SK-N-SH (cell line): ENCODE results near the gene SENP3.

Experiments used
- CHD2 ChIP-seq: fragments of 150-350 bp; IDR thresholded peaks from 2 replicates; pipeline ENCODE4 v1.6.1; 2018; ENCODE audit warnings: low read length; ENCODE audit not compliant: partially characterized antibody
- CTCF ChIP-seq: fragments of 200-600 bp; sonication (generic); IDR thresholded peaks from 2 replicates; pipeline ENCODE4 v1.6.1; 2017; ENCODE audit warnings: antibody characterized with exemption, mild to moderate bottlenecking, moderate library complexity
- FOXM1 ChIP-seq: IDR thresholded peaks from 2 replicates; pipeline ENCODE4 v1.4.0; 2012; ENCODE audit warnings: low read depth, mild to moderate bottlenecking
- POLR2AphosphoS5 ChIP-seq: IDR thresholded peaks from 2 replicates; pipeline ENCODE4 v1.6.1; 2012; ENCODE audit warnings: low read depth, low read length
- RAD21 ChIP-seq: IDR thresholded peaks from 2 replicates; pipeline ENCODE4 v1.6.1; 2012; ENCODE audit warnings: mild to moderate bottlenecking, low read length
- RXRA ChIP-seq: IDR thresholded peaks from 2 replicates; pipeline ENCODE4 v1.4.0; 2012; ENCODE audit warnings: low read depth, mild to moderate bottlenecking, borderline replicate concordance
- TAF1 ChIP-seq: IDR thresholded peaks from 2 replicates; pipeline ENCODE4 v1.6.1; 2012; ENCODE audit warnings: low read depth, mild to moderate bottlenecking, low read length, moderate library complexity, borderline replicate concordance
- TEAD4 ChIP-seq: IDR thresholded peaks from 2 replicates; pipeline ENCODE4 v1.4.0; 2012; ENCODE audit warnings: mild to moderate bottlenecking, borderline replicate concordance; ENCODE audit not compliant: insufficient read depth
- ZBTB33 ChIP-seq: IDR thresholded peaks from 2 replicates; pipeline ENCODE4 v1.4.0; 2012; ENCODE audit warnings: low read depth, borderline replicate concordance

- no peak for TF ChIP-seq RXRA
- no peak for TF ChIP-seq CTCF
- TF ChIP-seq ZBTB33 = no peak
- no peak for TF ChIP-seq POLR2AphosphoS5
- TF ChIP-seq TEAD4 = no peak
- no peak for TF ChIP-seq CHD2
- TF ChIP-seq TAF1 = no peak
- no peak for TF ChIP-seq FOXM1
- TF ChIP-seq RAD21 = no peak
Observed at GRCh38 chr17:7620835-7621234, 59.1 kb downstream of the SENP3 start.
